HepG2 (cell line): Measurements from ENCODE around the gene IL21R. TPM values are rescaled to one million over a fixed set of nuclear protein-coding genes. Genes with fewer than 3 reads are reported as not detected.

Experiments used
- ATAC-seq: fragments of 200-7000 bp; cut with Tn5 transposase; 3 replicates; pipeline ENCODE4 v1.9.1; 2020; ENCODE audit warnings: mild to moderate bottlenecking, moderate library complexity
- BruUV-seq: library from RNA; stranded (reverse); fragments of 400-500 nt; replicated peaks from 2 replicates; lab custom pipeline; 2021; lab: Mats Ljungman, UMichigan
- CTCF ChIA-PET: fragments of 300-600 bp; formaldehyde crosslinking; extraction: SDS; loops from one replicate; lab custom pipeline; 2021; ENCODE audit warnings: low total read pairs, inconsistent platforms, low intra/inter-chr PET ratio; lab: Yijun Ruan, JAX
- POLR2A ChIA-PET: fragments of 350-600 bp; sonication (Branson Sonifier 250); formaldehyde crosslinking; loops from one replicate; lab custom pipeline; 2020; ENCODE audit warnings: antibody characterized with exemption, inconsistent platforms; lab: Yijun Ruan, JAX
- DNase-seq: peaks from one replicate; pipeline ENCODE4 v3.0.0-alpha.2; 2015; ENCODE audit warnings: low spot score
- FAIRE-seq: peaks from 3 replicates; lab custom pipeline; 2011; peaks lifted over from hg19 to GRCh38; lab: Jason Lieb, UNC
- H2AFZ ChIP-seq: one replicate; pipeline ENCODE4 v1.6.1; 2011; ENCODE audit warnings: low read length, inconsistent platforms
- H3K27ac ChIP-seq: fragments of 300-600 bp; 3 replicates; pipeline ENCODE4 v1.8.0; 2011; ENCODE audit warnings: mixed run types, mild to moderate bottlenecking, mixed read lengths, low read length, inconsistent platforms; ENCODE audit not compliant: insufficient read depth; ENCODE audit errors: extremely low read length
- H3K27me3 ChIP-seq, 2 experiments: fragments of 200-600 bp in 1 of 2; 2 replicates in 1 of 2; 3 replicates in 1 of 2; pipeline versions ENCODE4 v1.6.0 to v1.8.0; 2011; ENCODE audit warnings: low read length in 2 of 2, mild to moderate bottlenecking in 2 of 2, moderate library complexity in 2 of 2, inconsistent platforms in 1 of 2; ENCODE audit not compliant: insufficient read depth in 2 of 2, control insufficient read depth in 1 of 2
- H3K36me3 ChIP-seq, 2 experiments: fragments of 200-600 bp in 1 of 2; replicated peaks in 1 of 2; 2 replicates in 1 of 2; 3 replicates in 1 of 2; pipeline versions ENCODE4 v1.5.1 to v1.8.0; 2011; ENCODE audit warnings: low read length in 2 of 2, inconsistent platforms in 1 of 2; ENCODE audit not compliant: insufficient read depth in 2 of 2, control insufficient read depth in 1 of 2
- H3K4me1 ChIP-seq: 2 replicates; pipeline ENCODE4 v1.5.1; 2012; ENCODE audit warnings: low read length, inconsistent platforms; ENCODE audit not compliant: insufficient read depth
- H3K4me2 ChIP-seq: 2 replicates; pipeline ENCODE4 v1.6.0; 2011; ENCODE audit warnings: low read depth, low read length, inconsistent platforms
- H3K4me3 ChIP-seq, 3 experiments: fragments of 200-600 bp in 1 of 3; sonication (generic), shearing (Covaris generic) in 1 of 3; replicated peaks in 1 of 3; 2 replicates each; pipeline ENCODE4 v1.5.1; 2011 to 2016; ENCODE audit warnings: low read length in 3 of 3, inconsistent platforms in 2 of 3, low read depth in 2 of 3, mild to moderate bottlenecking in 2 of 3, control low read depth in 1 of 3, mixed read lengths in 1 of 3; ENCODE audit not compliant: insufficient read depth in 1 of 3
- H3K79me2 ChIP-seq: one replicate; pipeline ENCODE4 v1.6.1; 2011; ENCODE audit warnings: low read length, inconsistent platforms; ENCODE audit not compliant: insufficient read depth
- H3K9ac ChIP-seq: 2 replicates; pipeline ENCODE4 v1.6.0; 2011; ENCODE audit warnings: mild to moderate bottlenecking, low read depth, low read length, inconsistent platforms; ENCODE audit not compliant: insufficient read depth
- H3K9me3 ChIP-seq: 2 replicates; pipeline ENCODE4 v1.5.1; 2012; ENCODE audit warnings: mild to moderate bottlenecking, low read length
- H4K20me1 ChIP-seq: 2 replicates; pipeline ENCODE4 v1.6.0; 2011; ENCODE audit warnings: inconsistent platforms, mild to moderate bottlenecking, low read length, moderate library complexity; ENCODE audit not compliant: insufficient read depth
- CBX1 ChIP-seq: IDR thresholded peaks from one replicate; pipeline ENCODE4 v1.6.1; 2016; ENCODE audit warnings: antibody characterized with exemption, low read depth
- DMAP1 ChIP-seq: IDR thresholded peaks from 2 replicates; pipeline ENCODE4 v1.6.1; 2016
- GTF3A ChIP-seq: sonication (generic); formaldehyde crosslinking; conservative IDR thresholded peaks from 2 replicates; pipeline ENCODE4 v1.4.0; 2020; ENCODE audit warnings: mild to moderate bottlenecking, missing genetic modification reagents
- HMG20A ChIP-seq: IDR thresholded peaks from 2 replicates; pipeline ENCODE4 v1.6.1; 2016; ENCODE audit warnings: borderline replicate concordance
- IKZF4 ChIP-seq: sonication (generic); formaldehyde crosslinking; IDR thresholded peaks from 2 replicates; pipeline ENCODE4 v1.5.1; 2020; ENCODE audit warnings: borderline replicate concordance, mild to moderate bottlenecking, low read depth, missing genetic modification reagents; ENCODE audit errors: not compliant biosample characterization
- JUN ChIP-seq: sonication (generic); formaldehyde crosslinking; IDR thresholded peaks from 2 replicates; pipeline ENCODE4 v1.4.0; 2020; ENCODE audit warnings: mild to moderate bottlenecking, missing genetic modification reagents
- KAT7 ChIP-seq: IDR thresholded peaks from 2 replicates; pipeline ENCODE4 v1.6.1; 2018; ENCODE audit warnings: borderline replicate concordance, missing compliant biosample characterization
- MAFF ChIP-seq: IDR thresholded peaks from 2 replicates; pipeline ENCODE4 v1.6.1; 2011; ENCODE audit warnings: low read depth, low read length, improper control_type of control experiment
- MIER2 ChIP-seq: IDR thresholded peaks from 2 replicates; pipeline ENCODE4 v1.6.1; 2016; ENCODE audit warnings: missing biosample characterization, missing genetic modification reagents
- NR2F6 ChIP-seq, 2 experiments: IDR thresholded peaks; 2 replicates each; pipeline ENCODE4 v1.6.1; 2016; ENCODE audit warnings: antibody characterized with exemption in 1 of 2, mild to moderate bottlenecking in 1 of 2
- RBM39 ChIP-seq: fragments of 200-400 bp; formaldehyde crosslinking; IDR thresholded peaks from one replicate; pipeline ENCODE4 v1.6.1; 2018; ENCODE audit warnings: antibody characterized with exemption, mild to moderate bottlenecking, low read depth, low read length; ENCODE audit not compliant: poor library complexity, severe bottlenecking
- RXRB ChIP-seq: IDR thresholded peaks from 2 replicates; pipeline ENCODE4 v1.6.1; 2016; ENCODE audit warnings: borderline replicate concordance, missing genetic modification reagents, missing compliant biosample characterization
- SOX13 ChIP-seq, 3 experiments: fragments of 450-650 bp in 1 of 3; sonication (generic) in 1 of 3; formaldehyde crosslinking in 1 of 3; IDR thresholded peaks in 2 of 3; conservative IDR thresholded peaks in 1 of 3; 2 replicates each; pipeline versions ENCODE4 v1.5.0 to v1.6.1; 2016 to 2020; ENCODE audit warnings: antibody characterized with exemption in 1 of 3, mild to moderate bottlenecking in 1 of 3, missing compliant biosample characterization in 1 of 3, missing genetic modification reagents in 1 of 3, moderate library complexity in 1 of 3
- SP5 ChIP-seq: IDR thresholded peaks from 2 replicates; pipeline ENCODE4 v1.6.1; 2016; ENCODE audit warnings: low read depth, borderline replicate concordance
- THAP11 ChIP-seq: IDR thresholded peaks from 2 replicates; pipeline ENCODE4 v1.6.1; 2016; ENCODE audit warnings: missing biosample characterization, missing genetic modification reagents
- ZMAT3 ChIP-seq: sonication (generic); formaldehyde crosslinking; conservative IDR thresholded peaks from 2 replicates; pipeline ENCODE4 v1.7.0; 2021; ENCODE audit warnings: missing genetic modification reagents
- ZMYM2 ChIP-seq: sonication (generic); formaldehyde crosslinking; IDR thresholded peaks from 2 replicates; pipeline ENCODE4 v1.8.0; 2022; ENCODE audit warnings: mild to moderate bottlenecking, missing genetic modification reagents
- ZNF430 ChIP-seq: sonication (generic); formaldehyde crosslinking; IDR thresholded peaks from 2 replicates; pipeline ENCODE4 v1.9.0; 2021; ENCODE audit warnings: mild to moderate bottlenecking, missing genetic modification reagents
- ZNF44 ChIP-seq: sonication (generic); formaldehyde crosslinking; IDR thresholded peaks from 2 replicates; pipeline ENCODE4 v1.5.1; 2020; ENCODE audit warnings: mild to moderate bottlenecking, missing genetic modification reagents
- ZNF672 ChIP-seq: sonication (generic); formaldehyde crosslinking; IDR thresholded peaks from 2 replicates; pipeline ENCODE4 v1.8.1; 2022; ENCODE audit warnings: missing genetic modification reagents
- ZNF792 ChIP-seq: IDR thresholded peaks from 2 replicates; pipeline ENCODE4 v1.6.1; 2016
- WGBS: methylation state at CpG from one replicate; pipeline ENCODE4 v1.1.6; 2017; ENCODE audit warnings: low lambda C conversion rate; 5-methylcytosine and 5-hydroxymethylcytosine counted together
- in situ Hi-C: cut with HindIII; loops from 2 replicates; pipeline ENCODE4 v1.10.0; 2017; ENCODE audit warnings: low pct_unique_long_range_greater_than_20kb; ENCODE audit not compliant: extremely low pct_ligation_motif_present
- intact Hi-C: fragments of 100-400 bp; cut with micrococcal nuclease; formaldehyde crosslinking; loops from one replicate; pipeline ENCODE4 v1.10.0; 2022; ENCODE audit not compliant: unreplicated experiment
- polyA plus RNA-seq, 8 experiments: library from polyadenylated mRNA; depleted of rRNA in 3 of 8; stranded (reverse) in 7 of 8; unstranded in 1 of 8; fragments of >200 nt; fragmentation: Illumina TruSeq in 4 of 8; extraction: Trizol in 4 of 8; gene quantifications; 2 replicates each; pipeline versions ENCODE4 v1.2.1 to v1.2.3, GENCODE V29; 2011 to 2016; ENCODE audit warnings: low read depth in 4 of 8, missing spikeins in 1 of 8, mixed read lengths in 1 of 8; ENCODE audit not compliant: insufficient read depth in 1 of 8
- total RNA-seq, 5 experiments: library from RNA; depleted of rRNA; stranded (reverse); fragments of >200 nt; fragmentation: Illumina TruSeq; extraction: Trizol; gene quantifications; 2 replicates each; pipeline ENCODE4 v1.2.3, GENCODE V29; 2016; ENCODE audit warnings: low read depth in 1 of 5
- TF ChIP-seq, protein P1 (sequence below): sonication (generic); formaldehyde crosslinking; IDR thresholded peaks from 2 replicates; pipeline ENCODE4 v1.5.1; 2020; ENCODE audit warnings: mild to moderate bottlenecking, missing genetic modification reagents

The IL21R gene
- total and polyA plus RNA-seq, 2 of the 13 experiments (the other 11 are each of a cell fraction or from before 2014, with no cell fraction given), result 0.49 to 0.64 TPM

GRCh38 chr16:27470567-27471431, 68.8 kb downstream of the IL21R start:
- H3K4me2 ChIP-seq, result peak overlapping the region; percentile 8; the same call in 1 of the 2 replicates
- intact Hi-C loops, result no loop called here
- no peak overlapping the region for H2AFZ ChIP-seq
- FAIRE-seq (peak; percentile 88), ATAC-seq (peak; percentile 97), DNase-seq (peak; percentile 91)
- H3K36me3 ChIP-seq, result peaks cover 69 to 98% of the 10 kb centered on the region in 2 experiments
- H3K27ac ChIP-seq, result peak overlapping the region; percentile 61
- peaks cover 29% of the 10 kb centered on the region for H3K4me1 ChIP-seq
- H3K9me3 ChIP-seq, result no peaks in the 10 kb centered on the region
- H3K79me2 ChIP-seq, result no peaks in the 10 kb centered on the region
- no peaks in the 10 kb centered on the region for H3K27me3 ChIP-seq
- CTCF ChIA-PET, result no interaction called here
- 64% methylated on average over 27 of the region's 28 CpGs for WGBS
- POLR2A ChIA-PET, result no interaction called here
- no TSS peak for BruUV-seq
- no peaks in the 10 kb centered on the region for H4K20me1 ChIP-seq
- H3K9ac ChIP-seq, result peak overlapping the region; percentile 13; the same call in 1 of the 2 replicates
- no peak overlapping the region for H3K4me3 ChIP-seq
- in situ Hi-C loops, result no loop called here
- no peak for TF ChIP-seq IKZF4 (CRISPR knock-in tag)
- no peak for TF ChIP-seq KAT7 (CRISPR knock-in tag)
- TF ChIP-seq ZNF44 (CRISPR knock-in tag), result no peak
- no peak for TF ChIP-seq MAFF
- no peak; the same call in 1 of the 2 replicates for TF ChIP-seq ZMAT3 (CRISPR knock-in tag)
- TF ChIP-seq ZNF430, result no peak
- no peak for TF ChIP-seq GTF3A (CRISPR knock-in tag)
- TF ChIP-seq SP5, result peak; percentile 93
- TF ChIP-seq RXRB (CRISPR knock-in tag), result peak; percentile 100
- TF ChIP-seq THAP11 (CRISPR knock-in tag), result peak; percentile 43
- no peak for TF ChIP-seq CBX1
- no peak for TF ChIP-seq RBM39
- 0 out of 2 replicates have a peak, but pooled peaks have one; percentile 12 for TF ChIP-seq ZNF792 (CRISPR knock-in tag)
- no peak for TF ChIP-seq ZMYM2 (CRISPR knock-in tag)
- no peak for TF ChIP-seq ZNF672 (CRISPR knock-in tag)
- peak; percentile 41; the same call in 1 of the 2 replicates for TF ChIP-seq HMG20A (CRISPR knock-in tag)
- no peak for TF ChIP-seq SOX13 (IDR thresholded peaks at IDR 0.05)
- peak in 1 of 2 experiments; percentile 60; a peak in 1 of 4 replicates for TF ChIP-seq SOX13 (CRISPR knock-in tag; conservative IDR thresholded peaks at IDR 0.05 in 1 of 2, IDR thresholded peaks at IDR 0.05 in 1 of 2)
- TF ChIP-seq, protein P1, sequence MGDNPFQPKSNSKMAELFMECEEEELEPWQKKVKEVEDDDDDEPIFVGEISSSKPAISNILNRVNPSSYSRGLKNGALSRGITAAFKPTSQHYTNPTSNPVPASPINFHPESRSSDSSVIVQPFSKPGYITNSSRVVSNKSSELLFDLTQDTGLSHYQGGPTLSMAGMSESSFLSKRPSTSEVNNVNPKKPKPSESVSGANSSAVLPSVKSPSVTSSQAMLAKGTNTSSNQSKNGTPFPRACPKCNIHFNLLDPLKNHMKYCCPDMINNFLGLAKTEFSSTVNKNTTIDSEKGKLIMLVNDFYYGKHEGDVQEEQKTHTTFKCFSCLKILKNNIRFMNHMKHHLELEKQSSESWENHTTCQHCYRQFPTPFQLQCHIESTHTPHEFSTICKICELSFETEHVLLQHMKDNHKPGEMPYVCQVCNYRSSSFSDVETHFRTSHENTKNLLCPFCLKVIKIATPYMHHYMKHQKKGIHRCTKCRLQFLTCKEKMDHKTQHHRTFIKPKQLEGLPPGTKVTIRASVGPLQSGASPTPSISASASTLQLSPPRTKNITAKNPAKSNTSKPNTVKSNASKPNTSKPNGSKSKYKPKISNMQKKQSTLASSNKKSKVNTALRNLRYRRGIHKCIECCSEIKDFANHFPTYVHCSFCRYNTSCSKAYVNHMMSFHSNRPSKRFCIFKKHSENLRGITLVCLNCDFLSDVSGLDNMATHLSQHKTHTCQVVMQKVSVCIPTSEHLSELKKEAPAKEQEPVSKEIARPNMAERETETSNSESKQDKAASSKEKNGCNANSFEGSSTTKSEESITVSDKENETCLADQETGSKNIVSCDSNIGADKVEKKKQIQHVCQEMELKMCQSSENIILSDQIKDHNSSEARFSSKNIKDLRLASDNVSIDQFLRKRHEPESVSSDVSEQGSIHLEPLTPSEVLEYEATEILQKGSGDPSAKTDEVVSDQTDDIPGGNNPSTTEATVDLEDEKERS (CRISPR knock-in tag), result peak; percentile 41; the same call in 1 of the 2 replicates
- peak; percentile 35; the same call in 1 of the 2 replicates for TF ChIP-seq MIER2 (CRISPR knock-in tag)
- TF ChIP-seq NR2F6 (IDR thresholded peaks at IDR 0.05), result peak; percentile 93
- peak; percentile 96 for TF ChIP-seq NR2F6 (CRISPR knock-in tag; IDR thresholded peaks at IDR 0.05)
- TF ChIP-seq DMAP1 (CRISPR knock-in tag), result peak; percentile 50; the same call in 1 of the 2 replicates
- peak; percentile 92 for TF ChIP-seq JUN
